CD4-positive, alpha-beta T cell treated with Interferon alpha-2 for 1 hour (primary cell): Measurements from ENCODE around the gene PNPLA7.

Source experiments
- DNase-seq, 2 donors: peaks; one replicate each; pipeline ENCODE4 v3.0.0-alpha.2; 2020 to 2022

PNPLA7 gene

DNA sequence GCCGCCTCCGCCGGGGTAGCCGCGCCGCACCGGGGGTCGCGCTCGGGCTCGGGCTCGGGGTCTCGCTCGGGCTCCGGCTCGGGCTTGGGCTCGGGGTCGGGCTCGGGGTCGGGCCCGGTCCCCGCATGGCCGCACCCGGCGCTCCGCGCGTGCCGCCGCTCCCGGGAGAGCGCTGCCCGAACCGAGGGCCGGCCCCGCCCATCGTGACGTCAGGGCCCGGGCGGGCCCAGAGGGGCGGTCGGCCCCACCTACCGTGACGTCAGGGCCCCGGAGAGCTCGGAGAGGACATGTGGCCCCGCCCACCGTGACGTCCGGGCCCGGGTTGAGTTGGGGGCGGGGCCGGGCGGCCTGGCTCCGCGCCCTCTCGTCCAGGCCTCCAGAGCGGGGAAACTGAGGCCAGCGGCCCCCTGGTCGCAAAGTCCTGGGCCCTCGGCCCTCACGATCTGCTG is 91.0 kb downstream of the PNPLA7 start, which contains the start of gene NSMF:
Gene NSMF, minus strand, starts transcription at position 183 of the 449 bp plus-strand sequence. CDS start 232 bp downstream, outside the sequence.
- DNase-seq = peak; percentile 92 to 95

DNA sequence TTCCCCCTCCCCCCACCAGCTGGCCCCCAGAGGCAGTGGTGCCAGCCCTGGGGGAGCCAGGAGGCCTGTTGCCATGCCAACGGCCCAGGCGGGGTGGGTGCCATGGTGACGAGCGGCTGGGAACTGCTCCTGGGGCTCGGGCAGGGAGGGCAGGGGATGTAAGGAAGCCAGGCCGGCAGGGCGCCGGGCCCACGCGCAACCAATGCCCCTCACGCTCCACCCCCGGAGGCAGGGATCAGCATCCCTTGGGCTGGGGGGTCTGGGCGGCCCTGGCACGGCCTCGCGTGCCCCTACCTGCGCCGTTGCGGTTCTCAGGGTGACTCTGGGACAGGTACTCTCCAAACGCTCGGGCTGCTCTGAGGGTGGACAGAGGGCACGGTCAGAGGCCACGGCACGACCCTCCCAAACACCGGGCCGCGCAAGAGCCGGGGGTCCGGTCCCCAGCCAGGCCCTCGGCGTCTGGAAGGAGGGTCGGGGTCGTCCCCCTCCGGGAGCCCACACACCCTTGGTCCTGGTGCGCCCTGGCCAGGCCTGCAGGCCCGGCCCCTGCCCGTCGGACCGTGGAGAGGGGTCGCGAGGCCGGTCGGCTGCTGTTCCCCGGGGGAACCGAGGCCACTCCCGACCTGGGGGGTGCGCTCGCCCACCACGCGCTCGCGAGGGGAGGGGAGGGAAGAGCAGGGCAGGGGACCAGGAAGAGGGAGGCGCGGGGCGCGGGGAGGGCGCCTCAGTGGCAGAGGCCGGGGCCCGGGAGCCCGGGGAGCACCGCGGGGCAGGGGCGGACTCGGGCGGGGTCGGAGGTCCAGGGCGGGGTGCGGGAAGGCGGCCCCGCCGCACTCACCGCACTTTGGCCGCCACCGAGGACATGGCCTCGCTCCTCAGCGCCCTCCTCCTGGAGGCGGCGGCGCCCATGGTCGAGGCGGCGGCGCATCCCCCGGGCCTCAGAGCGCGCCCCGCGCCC is 91.7 kb downstream of the PNPLA7 start:
- no peak for DNase-seq

DNA sequence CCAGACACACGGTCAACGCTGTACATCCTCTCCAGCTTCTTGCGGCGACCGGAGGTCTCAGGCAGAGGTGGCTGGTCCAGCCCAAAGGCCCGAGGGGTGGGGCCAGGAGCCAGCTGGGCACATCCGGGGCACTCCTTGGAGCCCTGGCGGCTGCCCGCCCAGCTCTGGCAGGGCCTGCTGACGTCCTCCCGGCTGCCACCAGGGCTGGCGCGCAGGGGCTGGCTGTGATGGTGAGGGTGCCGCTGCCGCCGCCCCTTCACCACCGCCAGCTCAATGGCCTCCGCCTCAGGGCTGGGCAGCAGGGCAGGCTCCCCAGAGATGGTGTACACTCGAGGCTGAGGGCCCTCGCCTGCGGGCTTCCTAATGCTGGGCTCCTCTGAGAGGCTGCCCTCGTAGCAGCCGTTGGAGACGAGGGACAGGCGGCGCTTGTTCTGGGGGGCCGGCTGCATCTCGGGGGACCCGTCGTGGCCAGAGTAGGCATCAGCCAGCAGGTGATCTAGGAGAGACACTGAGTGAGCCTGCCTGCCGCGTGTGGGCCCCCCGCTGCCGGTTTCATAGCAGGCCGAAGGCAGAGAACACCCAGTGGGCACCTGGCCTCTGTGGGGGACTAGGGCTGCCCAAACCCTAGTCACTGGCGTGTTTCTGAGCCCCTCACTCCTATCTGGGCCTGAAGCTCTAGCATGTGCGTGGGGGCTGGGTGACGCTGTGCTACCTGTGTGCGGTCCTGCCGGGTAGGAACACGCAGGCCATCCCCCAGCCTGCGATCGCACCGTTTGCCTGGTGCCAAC is 92.6 kb downstream of the PNPLA7 start:
- DNase-seq = no peak

GRCh38 chr9:137456864-137457405 is 93.3 kb downstream of the PNPLA7 start:
- no peak for DNase-seq

DNA sequence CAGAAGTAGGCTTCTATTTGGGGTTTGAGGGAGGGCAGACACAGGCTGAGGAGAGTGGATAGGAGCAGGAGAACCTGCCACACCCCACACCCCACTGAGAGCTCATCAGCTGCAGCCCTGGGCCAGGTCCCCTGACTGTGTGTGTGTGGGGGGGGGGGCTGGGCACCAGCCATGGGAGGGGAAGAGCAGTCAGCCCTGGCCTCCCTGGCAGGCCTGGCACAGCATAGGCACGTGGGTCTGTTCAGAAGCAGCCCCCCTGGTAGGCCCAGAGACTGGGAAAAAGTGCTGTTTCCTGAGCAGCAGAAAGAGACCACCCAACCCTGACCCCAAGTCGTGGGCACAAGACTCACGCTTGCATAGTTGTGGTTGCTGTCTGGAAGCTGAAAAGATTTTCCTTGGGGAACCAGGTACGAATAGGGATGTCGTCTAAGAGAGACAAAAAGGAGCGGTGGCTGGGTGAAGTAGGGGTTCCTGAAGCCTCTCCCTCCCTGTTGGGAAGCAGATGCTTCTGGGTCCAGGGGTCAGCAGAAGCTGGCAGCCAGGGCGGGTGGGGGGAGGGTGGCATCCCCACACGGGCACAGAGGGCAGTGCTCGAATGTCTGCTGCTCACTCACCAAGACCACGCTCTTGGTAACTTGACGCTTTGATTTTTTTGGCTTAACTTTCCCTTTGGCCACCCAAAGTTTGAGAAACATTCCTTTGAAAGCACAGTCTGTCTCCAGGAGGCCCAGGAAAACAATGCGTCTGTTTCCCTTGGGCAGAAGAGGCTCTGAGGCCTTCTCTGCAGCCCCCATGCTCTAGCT is 93.9 kb downstream of the PNPLA7 start:
- DNase-seq = no peak

GRCh38 chr9:137455359-137455991 is 94.7 kb downstream of the PNPLA7 start:
- no peak for DNase-seq

- no peak for DNase-seq
Observed at GRCh38 chr9:137454597-137455358, 95.4 kb downstream of the PNPLA7 start.

DNA sequence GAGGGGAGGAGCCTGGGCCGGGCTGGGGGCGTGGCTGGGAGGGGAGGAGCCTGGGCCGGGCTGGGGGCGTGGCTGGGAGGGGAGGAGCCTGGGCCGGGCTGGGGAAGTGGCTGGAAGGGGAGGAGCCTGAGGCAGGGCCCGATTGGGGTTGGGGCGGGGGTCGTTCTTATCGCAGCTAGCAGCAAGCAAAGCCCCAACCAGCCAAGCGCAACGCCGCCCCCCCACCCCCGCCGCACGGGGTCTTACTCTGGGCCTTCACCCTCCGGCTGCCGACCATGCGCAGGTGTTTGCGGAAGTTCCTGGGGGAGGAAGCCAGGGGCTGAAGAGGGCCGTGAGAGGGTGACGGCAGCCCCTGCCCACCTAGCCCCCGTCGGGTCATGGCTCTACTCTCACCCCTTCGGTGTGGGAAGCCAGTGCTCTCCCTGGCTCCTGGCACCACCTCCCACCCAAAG is 96.0 kb downstream of the PNPLA7 start:
- peak; percentile 46 to 57 for DNase-seq

- DNase-seq = peak; percentile 66 to 78
Observed at GRCh38 chr9:137453643-137454081, 96.5 kb downstream of the PNPLA7 start.

DNA sequence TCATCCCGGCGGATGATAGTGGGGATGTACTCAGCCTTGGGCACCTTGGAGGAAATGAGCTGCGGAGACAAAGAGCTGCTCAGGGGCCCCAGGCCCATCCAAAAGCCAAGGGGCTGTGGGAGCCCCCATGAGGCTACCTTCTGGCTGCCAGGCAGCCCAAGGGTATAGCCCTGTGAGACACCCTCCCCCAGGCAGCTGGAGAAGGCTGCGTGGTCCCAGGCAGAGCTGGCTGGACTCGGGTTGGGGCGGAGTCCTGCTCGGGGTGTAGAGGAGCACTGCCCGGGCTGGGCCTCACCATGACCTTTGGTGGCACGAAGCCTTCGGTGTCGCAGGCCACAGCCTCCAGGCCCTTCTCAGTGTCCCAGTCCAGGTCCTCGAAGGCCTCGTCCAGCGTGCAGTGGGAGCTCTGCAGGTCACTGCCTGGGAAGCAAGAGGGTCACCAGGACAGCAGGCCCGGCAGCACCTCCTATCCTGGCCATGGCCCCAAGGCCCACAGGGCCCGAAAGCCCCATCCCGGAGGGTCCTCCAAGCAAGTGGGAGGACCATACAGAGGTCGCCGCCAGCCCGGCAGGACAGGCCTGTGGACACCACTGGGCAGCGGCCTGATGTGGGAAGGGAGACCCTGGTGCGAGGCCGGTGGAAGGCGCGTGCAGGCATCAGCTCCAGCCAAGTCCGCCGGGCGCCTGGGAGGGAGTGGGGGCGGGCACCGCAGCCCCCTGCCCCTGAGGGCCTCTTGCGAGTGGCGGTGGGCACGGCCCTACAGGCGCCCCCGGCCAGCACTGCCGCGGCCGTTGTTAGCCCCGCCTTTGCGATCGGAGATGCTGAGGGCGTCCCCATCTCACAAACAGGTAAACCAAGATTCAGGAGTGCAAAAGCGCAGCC is 97.2 kb downstream of the PNPLA7 start:
- DNase-seq = no peak

- no peak for DNase-seq
Observed at GRCh38 chr9:137452006-137452760, 98.0 kb downstream of the PNPLA7 start.

- peak in 1 of 2 donors; percentile 42 for DNase-seq
Observed at GRCh38 chr9:137451264-137452005, 98.8 kb downstream of the PNPLA7 start.

- peak; percentile 58 to 79 for DNase-seq
Observed at GRCh38 chr9:137450539-137451222, 99.5 kb downstream of the PNPLA7 start.

GRCh38 chr9:137449931-137450538 is 100.2 kb downstream of the PNPLA7 start:
- peak; percentile 45 to 68 for DNase-seq

DNA sequence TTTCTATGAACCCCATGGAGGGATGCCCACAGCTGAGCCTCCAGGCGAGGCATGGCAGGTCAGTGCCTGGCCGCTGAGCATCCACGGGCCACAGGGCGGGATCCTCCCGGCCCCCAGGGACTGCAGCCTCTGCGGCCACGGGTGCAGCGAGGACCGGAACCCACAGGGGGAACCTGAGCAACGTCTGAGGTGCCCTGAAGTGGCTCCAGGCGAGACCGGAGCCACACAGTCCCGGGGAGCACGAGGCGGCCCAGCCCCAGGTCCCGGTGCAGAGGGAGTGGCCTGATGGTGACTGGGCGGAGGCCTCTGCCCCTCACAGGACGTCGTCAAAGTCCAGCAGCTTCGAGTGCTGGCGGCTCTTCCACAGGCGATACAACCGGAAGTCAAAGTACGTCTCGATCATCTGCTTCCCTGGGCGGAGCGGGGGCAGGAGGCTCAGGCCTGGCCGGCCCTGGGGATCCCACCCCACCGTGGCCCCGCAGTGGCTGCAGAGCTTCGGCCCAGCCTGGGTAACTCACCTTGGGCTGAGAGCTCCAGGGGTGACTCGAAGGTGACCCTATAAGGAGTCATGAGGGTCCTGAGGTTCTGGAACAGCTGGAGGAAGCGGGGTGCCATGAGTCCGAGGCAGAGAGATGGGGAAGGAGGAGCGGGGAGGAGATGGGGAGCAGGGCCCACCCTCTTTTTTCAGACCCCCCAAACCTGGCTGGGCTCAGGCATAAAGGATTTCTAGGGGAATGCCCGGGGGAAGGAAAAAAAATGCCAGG is 100.9 kb downstream of the PNPLA7 start:
- DNase-seq = no peak

DNA sequence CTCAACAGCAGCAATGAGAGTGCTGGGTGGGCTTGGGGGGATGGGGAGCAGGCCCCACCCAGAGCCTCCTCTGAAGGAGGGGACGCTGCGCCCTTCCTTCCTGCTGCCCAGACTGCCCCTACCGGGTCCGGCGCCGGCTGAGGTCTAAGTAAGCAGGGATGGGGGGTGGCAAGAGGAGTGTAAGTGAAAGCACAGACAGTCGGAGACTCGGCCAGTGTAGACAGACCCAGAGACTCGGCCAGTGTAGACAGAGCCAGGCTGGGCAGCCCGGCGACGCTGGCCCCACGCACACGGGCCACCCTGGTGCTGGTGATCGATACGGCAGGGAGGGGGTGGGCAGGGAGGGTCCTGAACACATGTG is 101.6 kb downstream of the PNPLA7 start:
- no peak for DNase-seq
